HepG2 (cell line): ENCODE measurements around the gene CPT1B. TPM values are rescaled to one million over a fixed set of nuclear protein-coding genes. Genes with fewer than 3 reads are reported as not detected.
A peak's percentile ranks its signal among the peaks of the same experiment; 100 is the strongest.

Experiments used
- CREB3 ChIP-seq: sonication (generic); formaldehyde crosslinking; IDR thresholded peaks from 2 replicates; pipeline ENCODE4 v1.5.0; 2020; ENCODE audit warnings: missing genetic modification reagents
- E2F1 ChIP-seq: sonication (generic); formaldehyde crosslinking; IDR thresholded peaks from 2 replicates; pipeline ENCODE4 v1.5.0; 2020; ENCODE audit warnings: missing genetic modification reagents
- FOSL2 ChIP-seq: sonication (generic); formaldehyde crosslinking; IDR thresholded peaks from 2 replicates; pipeline ENCODE4 v1.4.0; 2020; ENCODE audit warnings: missing genetic modification reagents
- HDAC1 ChIP-seq: sonication (generic); formaldehyde crosslinking; IDR thresholded peaks from 2 replicates; pipeline ENCODE4 v1.5.1; 2020; ENCODE audit warnings: mild to moderate bottlenecking, missing genetic modification reagents
- MAF1 ChIP-seq: sonication (generic); formaldehyde crosslinking; IDR thresholded peaks from 2 replicates; pipeline ENCODE4 v1.5.0; 2020; ENCODE audit warnings: missing genetic modification reagents, borderline replicate concordance
- PBX3 ChIP-seq: sonication (generic); formaldehyde crosslinking; IDR thresholded peaks from 2 replicates; pipeline ENCODE4 v1.8.1; 2023; ENCODE audit warnings: missing genetic modification reagents, inconsistent platforms, borderline replicate concordance
- PRDM10 ChIP-seq: sonication (generic); formaldehyde crosslinking; IDR thresholded peaks from 2 replicates; pipeline ENCODE4 v1.4.0; 2020; ENCODE audit warnings: low read depth, missing genetic modification reagents
- RAD21 ChIP-seq: fragments of 450-650 bp; formaldehyde crosslinking; IDR thresholded peaks from 2 replicates; pipeline ENCODE4 v1.5.0; 2020; ENCODE audit warnings: mild to moderate bottlenecking
- SMC3 ChIP-seq: IDR thresholded peaks from 2 replicates; pipeline ENCODE4 v1.6.1; 2011; ENCODE audit warnings: low read length, improper control_type of control experiment
- SOX5 ChIP-seq: IDR thresholded peaks from 2 replicates; pipeline ENCODE4 v1.6.1; 2016; ENCODE audit warnings: borderline replicate concordance
- TARDBP ChIP-seq: sonication (generic); formaldehyde crosslinking; IDR thresholded peaks from 2 replicates; pipeline ENCODE4 v1.8.0; 2022; ENCODE audit warnings: mild to moderate bottlenecking, missing genetic modification reagents
- ZFP82 ChIP-seq: sonication (generic); formaldehyde crosslinking; IDR thresholded peaks from 2 replicates; pipeline ENCODE4 v1.5.1; 2020; ENCODE audit warnings: mild to moderate bottlenecking, missing genetic modification reagents, borderline replicate concordance
- ZNF350 ChIP-seq: sonication (generic); formaldehyde crosslinking; IDR thresholded peaks from 2 replicates; pipeline ENCODE4 v1.4.0; 2020; ENCODE audit warnings: mild to moderate bottlenecking, low read depth, missing genetic modification reagents, borderline replicate concordance
- ZNF407 ChIP-seq: sonication (generic); formaldehyde crosslinking; IDR thresholded peaks from one replicate; pipeline ENCODE4 v1.5.1; 2020; ENCODE audit warnings: mild to moderate bottlenecking, missing genetic modification reagents; ENCODE audit errors: not compliant biosample characterization
- ZNF546 ChIP-seq: sonication (generic); formaldehyde crosslinking; conservative IDR thresholded peaks from 2 replicates; pipeline ENCODE4 v1.8.1; 2023; ENCODE audit warnings: mild to moderate bottlenecking, missing genetic modification reagents
- polyA plus RNA-seq, 8 experiments: library from polyadenylated mRNA; depleted of rRNA in 3 of 8; stranded (reverse) in 7 of 8; unstranded in 1 of 8; fragments of >200 nt; fragmentation: Illumina TruSeq in 4 of 8; extraction: Trizol in 4 of 8; gene quantifications; 2 replicates each; pipeline versions ENCODE4 v1.2.1 to v1.2.3, GENCODE V29; 2011 to 2016; ENCODE audit warnings: low read depth in 4 of 8, missing spikeins in 1 of 8, mixed read lengths in 1 of 8; ENCODE audit not compliant: insufficient read depth in 1 of 8
- total RNA-seq, 5 experiments: library from RNA; depleted of rRNA; stranded (reverse); fragments of >200 nt; fragmentation: Illumina TruSeq; extraction: Trizol; gene quantifications; 2 replicates each; pipeline ENCODE4 v1.2.3, GENCODE V29; 2016; ENCODE audit warnings: low read depth in 1 of 5

Gene CPT1B
- total and polyA plus RNA-seq, 2 of the 13 experiments (the other 11 are each of a cell fraction or from before 2014, with no cell fraction given): 9.2 to 19.5 TPM

- TF ChIP-seq CREB3 (CRISPR knock-in tag) (no peak), PBX3 (no peak), ZNF546 (CRISPR knock-in tag) (no peak), E2F1 (CRISPR knock-in tag) (no peak), HDAC1 (CRISPR knock-in tag) (no peak), RAD21 (peak; percentile 94), PRDM10 (CRISPR knock-in tag) (no peak), SOX5 (no peak), SMC3 (peak; percentile 96), MAF1 (CRISPR knock-in tag) (no peak), ZNF407 (no peak), ZFP82 (no peak), ZNF350 (CRISPR knock-in tag) (no peak), TARDBP (CRISPR knock-in tag) (no peak), FOSL2 (peak; percentile 26; the same call in 1 of the 2 replicates)
Measured at GRCh38 chr22:50576070-50576469, 2.2 kb downstream of the CPT1B start (continued).
